ENCODE results near the gene SSR1. TPM values are rescaled to one million over a fixed set of nuclear protein-coding genes. Genes with fewer than 3 reads are reported as not detected.

Gene SSR1
- total and polyA plus RNA-seq, 2 of the 13 experiments (the other 11 are each of a cell fraction or from before 2014, with no cell fraction given): 203 to 243 TPM

DNA sequence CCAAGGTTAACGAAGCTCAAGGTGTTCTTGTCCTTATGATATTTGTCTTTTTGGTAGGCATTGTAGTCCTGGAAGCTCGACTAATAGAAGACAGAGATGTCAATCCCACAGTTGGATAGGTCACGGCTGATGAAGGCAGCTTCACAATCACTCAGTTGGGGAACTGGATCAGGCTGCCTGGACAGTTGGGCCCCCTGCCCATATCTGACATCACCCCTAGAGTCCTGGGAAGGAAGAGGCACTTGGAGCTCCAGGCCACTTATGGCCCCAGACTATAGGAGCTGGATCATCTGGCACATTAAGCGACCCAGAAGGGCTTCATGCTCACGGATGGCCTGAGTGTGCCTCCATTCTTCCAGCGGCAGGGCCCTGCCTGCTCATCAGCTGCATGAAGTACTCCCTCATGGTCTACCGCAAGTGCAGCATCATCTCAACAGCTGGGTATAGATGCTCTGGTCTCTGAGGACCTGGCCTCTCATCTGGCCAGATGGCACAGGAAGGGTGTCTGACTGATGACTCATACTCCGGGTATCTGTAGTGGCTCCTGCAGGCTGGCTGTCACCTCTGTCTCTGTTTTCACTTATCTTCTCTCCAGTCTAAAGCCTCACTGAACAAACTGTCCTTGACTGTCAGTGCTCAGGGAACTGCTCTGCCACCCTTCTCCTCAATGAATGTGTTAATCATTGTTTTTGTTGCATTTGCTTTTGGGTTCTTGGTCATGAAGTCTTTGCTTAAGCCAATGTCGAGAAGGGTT lies 29.2 kb upstream of the SSR1 start (continued):
- TF ChIP-seq HOMEZ (CRISPR knock-in tag; IDR thresholded peaks at IDR 0.05; ENCODE audit: low read depth) (peak; percentile 32; the same call in 1 of the 2 replicates), SP140L (CRISPR knock-in tag; IDR thresholded peaks at IDR 0.05; ENCODE audit: borderline replicate concordance) (no peak), ZXDC (CRISPR knock-in tag; IDR thresholded peaks at IDR 0.05) (no peak), MTF1 (CRISPR knock-in tag; IDR thresholded peaks at IDR 0.05) (no peak), RNF2 (conservative IDR thresholded peaks at IDR 0.05; ENCODE audit: low read depth) (no peak), ZNF768 (CRISPR knock-in tag; IDR thresholded peaks at IDR 0.05) (peak; percentile 70), ZSCAN21 (CRISPR knock-in tag; IDR thresholded peaks at IDR 0.05; ENCODE audit: borderline replicate concordance) (0 out of 2 replicates have a peak, but pooled peaks have one; percentile 11), ZEB1 (IDR thresholded peaks at IDR 0.05; ENCODE audit: insufficient replicate concordance, low read depth) (no peak), DDIT3 (CRISPR knock-in tag; IDR thresholded peaks at IDR 0.05) (no peak), ZFP36L1 (CRISPR knock-in tag; IDR thresholded peaks at IDR 0.05) (no peak), POLR2A (IDR thresholded peaks at IDR 0.05; ENCODE audit: insufficient read depth in 1 of 2, low read depth in 2 of 2, low read length in 2 of 2) (no peak), SSRP1 (CRISPR knock-in tag; IDR thresholded peaks at IDR 0.05) (peak; percentile 87; the same call in 1 of the 2 replicates), MTA1 (CRISPR knock-in tag; IDR thresholded peaks at IDR 0.05; ENCODE audit: borderline replicate concordance) (0 out of 2 replicates have a peak, but pooled peaks have one; percentile 17), NFE2L1 (CRISPR knock-in tag; IDR thresholded peaks at IDR 0.05; ENCODE audit: borderline replicate concordance) (no peak), ZMYM3 (CRISPR knock-in tag; IDR thresholded peaks at IDR 0.05) (peak; percentile 39; the same call in 1 of the 2 replicates), NONO (IDR thresholded peaks at IDR 0.05) (no peak), NONO (CRISPR knock-in tag; conservative IDR thresholded peaks at IDR 0.05) (no peak), CBX5 (CRISPR knock-in tag; IDR thresholded peaks at IDR 0.05; ENCODE audit: borderline replicate concordance) (no peak), TBX3 (IDR thresholded peaks at IDR 0.05; ENCODE audit: borderline replicate concordance) (0 out of 2 replicates have a peak, but pooled peaks have one; percentile 40), ZNF335 (CRISPR knock-in tag; IDR thresholded peaks at IDR 0.05) (no peak), NR0B2 (CRISPR knock-in tag; IDR thresholded peaks at IDR 0.05) (no peak), RXRB (CRISPR knock-in tag; IDR thresholded peaks at IDR 0.05; ENCODE audit: borderline replicate concordance) (peak; percentile 71; the same call in 1 of the 2 replicates), MAX (IDR thresholded peaks at IDR 0.05) (no peak), CAMTA2 (CRISPR knock-in tag; IDR thresholded peaks at IDR 0.05; ENCODE audit: borderline replicate concordance) (no peak), SIN3B (IDR thresholded peaks at IDR 0.05; ENCODE audit: low read length) (no peak)
